MM.1S (cell line): ENCODE data around the gene CCDC91.

Experiments
- EZH2 ChIP-seq: fragments of 300-600 bp; sonication (generic); optimal IDR thresholded peaks from 2 replicates; pipeline ENCODE3; 2017; ENCODE audit warnings: low read depth, mild to moderate bottlenecking, antibody characterized with exemption, low read length, mixed read lengths
- EZH2phosphoT487 ChIP-seq: fragments of 300-600 bp; sonication (generic); IDR thresholded peaks from 2 replicates; pipeline ENCODE4 v1.6.1; 2018; ENCODE audit warnings: antibody characterized with exemption, low read length
- TF ChIP-seq, protein P1 (sequence below): fragments of 300-600 bp; sonication (generic); IDR thresholded peaks from 2 replicates; pipeline ENCODE4 v1.5.1; 2016; ENCODE audit warnings: antibody characterized with exemption, low read length, mixed read lengths

DNA sequence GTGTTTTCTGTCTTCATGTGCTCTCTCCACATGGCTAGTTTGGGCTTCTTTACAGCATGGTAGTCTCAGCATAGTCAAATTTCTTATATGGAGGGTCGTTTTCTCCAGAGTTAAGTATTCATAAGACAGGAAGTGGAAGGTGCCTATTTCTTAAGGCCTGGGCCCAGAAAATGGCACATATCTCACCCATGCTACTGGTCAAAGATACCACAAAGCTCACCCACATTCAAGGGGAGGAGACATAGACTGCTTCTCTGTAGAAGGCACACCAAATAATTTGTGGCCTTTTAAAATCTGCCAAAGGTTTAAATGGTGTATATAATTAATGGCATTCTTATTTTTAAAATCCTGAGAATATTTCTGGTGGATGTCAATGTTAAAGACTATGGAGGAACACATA, 44.8 kb downstream of the CCDC91 start:
- no peak for TF ChIP-seq EZH2phosphoT487
- TF ChIP-seq, protein P1, sequence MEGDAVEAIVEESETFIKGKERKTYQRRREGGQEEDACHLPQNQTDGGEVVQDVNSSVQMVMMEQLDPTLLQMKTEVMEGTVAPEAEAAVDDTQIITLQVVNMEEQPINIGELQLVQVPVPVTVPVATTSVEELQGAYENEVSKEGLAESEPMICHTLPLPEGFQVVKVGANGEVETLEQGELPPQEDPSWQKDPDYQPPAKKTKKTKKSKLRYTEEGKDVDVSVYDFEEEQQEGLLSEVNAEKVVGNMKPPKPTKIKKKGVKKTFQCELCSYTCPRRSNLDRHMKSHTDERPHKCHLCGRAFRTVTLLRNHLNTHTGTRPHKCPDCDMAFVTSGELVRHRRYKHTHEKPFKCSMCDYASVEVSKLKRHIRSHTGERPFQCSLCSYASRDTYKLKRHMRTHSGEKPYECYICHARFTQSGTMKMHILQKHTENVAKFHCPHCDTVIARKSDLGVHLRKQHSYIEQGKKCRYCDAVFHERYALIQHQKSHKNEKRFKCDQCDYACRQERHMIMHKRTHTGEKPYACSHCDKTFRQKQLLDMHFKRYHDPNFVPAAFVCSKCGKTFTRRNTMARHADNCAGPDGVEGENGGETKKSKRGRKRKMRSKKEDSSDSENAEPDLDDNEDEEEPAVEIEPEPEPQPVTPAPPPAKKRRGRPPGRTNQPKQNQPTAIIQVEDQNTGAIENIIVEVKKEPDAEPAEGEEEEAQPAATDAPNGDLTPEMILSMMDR, result no peak
- no peak for TF ChIP-seq EZH2
